Heart left ventricle (tissue), 16 donors: ENCODE data around the gene AFF3. TPM values are rescaled to one million over a fixed set of nuclear protein-coding genes. Genes with fewer than 3 reads are reported as not detected.
A peak's percentile ranks its signal among the peaks of the same experiment; 100 is the strongest.
"Not testable (repeated sequence)": the region's sequence is repeated elsewhere in the genome, so short reads cannot be mapped to it uniquely, and the experiment has no call there.

Source experiments
- ATAC-seq, 4 donors: fragments of 200-7000 bp; cut with Tn5 transposase; one replicate each; pipeline ENCODE4 v1.9.1; 2020 to 2022; ENCODE audit warnings: moderate library complexity in 4 of 4, mild to moderate bottlenecking in 3 of 4, moderate number of reproducible peaks in 1 of 4
- DNase-seq, 5 donors: peaks; one replicate each; pipeline ENCODE4 v3.0.0-alpha.2; 2020
- H3K27ac ChIP-seq, 12 donors: fragments of 200-600 bp; sonication (generic) in 4 of 12; one replicate each; pipeline versions ENCODE4 v1.5.0 to v1.8.0; 2016 to 2022; ENCODE audit warnings: mild to moderate bottlenecking in 2 of 12
- H3K27me3 ChIP-seq, 9 donors: fragments of 200-600 bp; sonication (generic) in 2 of 9; one replicate each; pipeline versions ENCODE4 v1.5.1 to v1.8.0; 2016 to 2022; ENCODE audit warnings: mild to moderate bottlenecking in 3 of 9
- H3K36me3 ChIP-seq, 9 donors: fragments of 200-600 bp; sonication (generic) in 2 of 9; one replicate each; pipeline versions ENCODE4 v1.5.0 to v1.8.0; 2018 to 2022; ENCODE audit warnings: mild to moderate bottlenecking in 2 of 9
- H3K4me1 ChIP-seq, 12 donors: fragments of 200-600 bp; sonication (generic) in 4 of 12; one replicate each; pipeline versions ENCODE4 v1.5.0 to v1.8.0; 2016 to 2022; ENCODE audit warnings: mild to moderate bottlenecking in 3 of 12
- H3K4me3 ChIP-seq, 12 donors: fragments of 200-600 bp; sonication (generic) in 4 of 12; one replicate each; pipeline versions ENCODE4 v1.5.0 to v1.8.0; 2017 to 2022; ENCODE audit warnings: mild to moderate bottlenecking in 9 of 12, moderate library complexity in 4 of 12
- H3K9me3 ChIP-seq, 12 donors: fragments of 200-600 bp; sonication (generic) in 4 of 12; one replicate each; pipeline versions ENCODE4 v1.5.0 to v1.8.0; 2016 to 2022; ENCODE audit warnings: mild to moderate bottlenecking in 1 of 12
- POLR2A ChIP-seq, 2 donors: fragments of 450-650 bp; IDR thresholded peaks; one replicate each; pipeline ENCODE4 v1.6.1; 2017; ENCODE audit warnings: antibody characterized with exemption in 2 of 2, mild to moderate bottlenecking in 2 of 2, moderate library complexity in 2 of 2
- WGBS, 4 donors: extraction: QIAGEN DNeasy Blood & Tissue Kit in 2 of 4; methylation state at CpG; one replicate each; pipeline versions ENCODE4 v1.1.5 to v1.1.7; 2013 to 2018; 5-methylcytosine and 5-hydroxymethylcytosine counted together
- intact Hi-C, 10 donors: fragments of 100-400 bp; cut with DNase I; formaldehyde crosslinking; loops; one replicate each; pipeline versions ENCODE4 v1.11.1 to v1.14.2; 2022
- polyA plus RNA-seq, 2 donors: library from polyadenylated mRNA; stranded (reverse); fragments of 200-250 nt; gene quantifications; one replicate each; pipeline ENCODE4 v1.2.3, GENCODE V29; 2013
- total RNA-seq, 9 donors: library from RNA; depleted of rRNA in 2 of 9; stranded (reverse); fragments of >200 nt in 2 of 9; fragmentation: NEBNext Ultra II Directional in 3 of 9; extraction: Animal tissue kit (Norgen Biotek cat#: 25700) in 3 of 9; gene quantifications; one replicate each; pipeline versions ENCODE4 v1.1.0 to v1.2.4, GENCODE V29; 2016 to 2023
- TF ChIP-seq, protein P1 (sequence below), 12 donors: fragments of 200-600 bp; sonication (generic) in 4 of 12; IDR thresholded peaks; one replicate each; pipeline versions ENCODE4 v1.5.0 to v1.8.0; 2018 to 2022; ENCODE audit warnings: antibody characterized with exemption in 12 of 12, mild to moderate bottlenecking in 5 of 12
- donor health status: ischemic (EF 13 %, LVEDD 7.1; RV severe dilation, severe dysfunction).
- donor health status: healthy with polysubstance abuse.
- donor health status: DM: no; HTN: yes; CAD: no.
- donor health status: DM: no; HTN: no; CAD: no.
- donor health status: ischemic (EF 25% LVEDD 6.9; RV normal size, moderate dysfunction).
- donor health status: ischemic (EF 25% LVEDD 5.7; RV mildly dilated, moderate dysfunction).
- donor health status: healthy.
- donor health status: DM: yes; HTN: yes; CAD: no.
- donor health status: ischemic (EF 35%, LVEDD 5.7; RV mildly dilated, moderate dysfunction).
- donor health status: nonischemic (EF 11% LVEDD 7.7; RV severe dilation, severe dysfunction).
- donor health status: DM: yes; HTN: yes; CAD: no.
- donor health status: PGD.
- donor health status: ischemic (EF 29% LVEDD 5.4; RV normal size, mild dysfunction).
- donor health status: nonischemic (EF 23%, LVEDD 6.1; RV moderate dilation, normal function).

Gene AFF3
- total and polyA plus RNA-seq, 11 donors = 1.3 to 15.5 (median 4.7) TPM

DNA sequence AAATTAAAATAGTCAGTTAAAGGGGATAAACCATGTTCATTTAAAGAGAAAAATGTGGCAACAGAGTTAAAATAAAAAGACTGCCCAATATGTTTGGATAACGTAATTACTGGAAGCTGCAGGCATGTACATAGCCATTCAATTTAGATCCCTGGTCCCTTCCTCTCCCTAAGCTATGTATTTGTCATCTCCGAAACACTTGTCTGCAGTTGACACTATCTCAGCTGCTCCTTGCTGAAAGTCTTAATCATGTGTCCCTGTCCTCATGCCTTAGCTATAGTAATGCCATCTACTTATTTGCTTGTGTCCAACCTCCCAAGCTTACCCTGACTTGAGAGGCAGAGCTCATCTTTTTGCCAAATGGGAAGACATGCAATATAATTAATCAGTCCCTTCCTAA lies 478.7 kb downstream of the AFF3 start:
- no peak for ATAC-seq
- 69 to 88% (median 78%) methylated on average over 2 of the region's 2 CpGs for WGBS, 4 donors
- Histone ChIP-seq H3K4me3 (no peak overlapping the region), H3K4me1 (peaks cover 0 to 46% (median 21%) of the 10 kb centered on the region in 12 donors), H3K27me3 (no peaks in the 10 kb centered on the region), H3K36me3 (no peaks in the 10 kb centered on the region), H3K9me3 (peaks cover 0 to 6% (median 0%) of the 10 kb centered on the region in 12 donors), H3K27ac (peak overlapping the region in 7 of 12 donors; percentile 40 to 79 (median 49))
- DNase-seq = no peak
- intact Hi-C loops = loop anchor here in 1 of 10 donors (5.0 kb wide), 1 partner anchor 44 kb away; no protein-coding TSS in a partner anchor
- TF ChIP-seq, protein P1, sequence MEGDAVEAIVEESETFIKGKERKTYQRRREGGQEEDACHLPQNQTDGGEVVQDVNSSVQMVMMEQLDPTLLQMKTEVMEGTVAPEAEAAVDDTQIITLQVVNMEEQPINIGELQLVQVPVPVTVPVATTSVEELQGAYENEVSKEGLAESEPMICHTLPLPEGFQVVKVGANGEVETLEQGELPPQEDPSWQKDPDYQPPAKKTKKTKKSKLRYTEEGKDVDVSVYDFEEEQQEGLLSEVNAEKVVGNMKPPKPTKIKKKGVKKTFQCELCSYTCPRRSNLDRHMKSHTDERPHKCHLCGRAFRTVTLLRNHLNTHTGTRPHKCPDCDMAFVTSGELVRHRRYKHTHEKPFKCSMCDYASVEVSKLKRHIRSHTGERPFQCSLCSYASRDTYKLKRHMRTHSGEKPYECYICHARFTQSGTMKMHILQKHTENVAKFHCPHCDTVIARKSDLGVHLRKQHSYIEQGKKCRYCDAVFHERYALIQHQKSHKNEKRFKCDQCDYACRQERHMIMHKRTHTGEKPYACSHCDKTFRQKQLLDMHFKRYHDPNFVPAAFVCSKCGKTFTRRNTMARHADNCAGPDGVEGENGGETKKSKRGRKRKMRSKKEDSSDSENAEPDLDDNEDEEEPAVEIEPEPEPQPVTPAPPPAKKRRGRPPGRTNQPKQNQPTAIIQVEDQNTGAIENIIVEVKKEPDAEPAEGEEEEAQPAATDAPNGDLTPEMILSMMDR (IDR thresholded peaks at IDR 0.05) = no peak
- no peak for TF ChIP-seq POLR2A (IDR thresholded peaks at IDR 0.05)

DNA sequence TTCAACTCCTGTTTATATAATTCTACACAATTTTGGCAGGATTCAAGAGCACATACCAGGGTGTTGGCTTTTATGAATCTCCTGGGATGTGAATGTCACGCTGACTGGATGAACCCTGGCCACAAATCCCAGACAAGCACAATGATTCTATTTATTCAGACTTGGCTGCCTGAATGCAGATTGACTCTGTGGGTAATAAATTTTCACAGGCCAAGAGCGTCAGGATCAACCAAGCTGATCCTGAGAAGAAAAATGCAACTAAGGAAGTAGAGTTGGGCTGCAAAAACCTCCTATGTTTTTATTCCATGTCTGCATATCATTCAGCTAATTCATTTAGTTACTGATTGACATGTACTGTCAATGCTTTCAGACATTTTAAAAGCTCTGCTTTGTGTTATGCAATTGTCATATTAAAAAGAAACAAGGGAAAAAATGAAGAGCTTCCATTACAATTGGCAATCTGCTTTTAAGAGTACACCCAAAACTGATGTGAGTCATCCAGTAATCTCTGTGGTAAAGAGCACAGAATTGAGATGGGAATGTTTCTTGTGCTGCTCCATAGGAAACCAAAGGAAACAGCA lies 479.5 kb downstream of the AFF3 start:
- Histone ChIP-seq H3K36me3 (no peaks in the 10 kb centered on the region), H3K9me3 (no peaks in the 10 kb centered on the region), H3K4me1 (peaks cover 0 to 46% (median 22%) of the 10 kb centered on the region in 12 donors), H3K4me3 (no peak overlapping the region), H3K27ac (peak overlapping the region in 11 of 12 donors; percentile 33 to 79 (median 49)), H3K27me3 (no peaks in the 10 kb centered on the region)
- DNase-seq (peak in 3 of 5 donors; percentile 37 to 45 (median 43)), ATAC-seq (peak; percentile 68 to 87 (median 82))
- TF ChIP-seq, protein P1 (IDR thresholded peaks at IDR 0.05) = no peak
- no peak for TF ChIP-seq POLR2A (IDR thresholded peaks at IDR 0.05)
- WGBS, 4 donors = 6 to 16% (median 13%) methylated on average over 2 of the region's 2 CpGs
- intact Hi-C loops = loop anchor here in 1 of 10 donors (5.0 kb wide), 1 partner anchor 44 kb away; no protein-coding TSS in a partner anchor

DNA sequence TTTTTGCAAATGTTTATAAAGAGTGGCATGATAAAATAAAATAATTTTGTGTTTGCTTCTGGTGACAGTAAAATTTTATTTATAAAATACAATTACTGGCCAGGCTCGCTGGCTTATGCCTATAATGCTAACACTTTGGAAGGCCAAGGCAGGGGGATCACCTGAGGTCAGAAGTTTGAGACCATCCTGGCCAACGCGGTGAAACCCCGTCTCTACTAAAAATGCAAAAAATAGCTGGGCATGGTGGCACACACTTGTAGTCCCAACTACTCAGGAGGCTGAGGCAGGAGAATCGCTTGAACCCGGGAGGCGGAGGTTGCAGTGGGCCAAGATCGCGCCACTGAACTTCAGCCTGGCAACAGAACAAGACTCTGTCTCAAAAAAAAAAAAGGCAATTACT lies 480.6 kb downstream of the AFF3 start:
- H3K27ac ChIP-seq = peak overlapping the region in 7 of 12 donors; percentile 40 to 79 (median 60)
- 92 to 96% (median 93%) methylated on average over 9 of the region's 9 CpGs for WGBS, 4 donors

DNA sequence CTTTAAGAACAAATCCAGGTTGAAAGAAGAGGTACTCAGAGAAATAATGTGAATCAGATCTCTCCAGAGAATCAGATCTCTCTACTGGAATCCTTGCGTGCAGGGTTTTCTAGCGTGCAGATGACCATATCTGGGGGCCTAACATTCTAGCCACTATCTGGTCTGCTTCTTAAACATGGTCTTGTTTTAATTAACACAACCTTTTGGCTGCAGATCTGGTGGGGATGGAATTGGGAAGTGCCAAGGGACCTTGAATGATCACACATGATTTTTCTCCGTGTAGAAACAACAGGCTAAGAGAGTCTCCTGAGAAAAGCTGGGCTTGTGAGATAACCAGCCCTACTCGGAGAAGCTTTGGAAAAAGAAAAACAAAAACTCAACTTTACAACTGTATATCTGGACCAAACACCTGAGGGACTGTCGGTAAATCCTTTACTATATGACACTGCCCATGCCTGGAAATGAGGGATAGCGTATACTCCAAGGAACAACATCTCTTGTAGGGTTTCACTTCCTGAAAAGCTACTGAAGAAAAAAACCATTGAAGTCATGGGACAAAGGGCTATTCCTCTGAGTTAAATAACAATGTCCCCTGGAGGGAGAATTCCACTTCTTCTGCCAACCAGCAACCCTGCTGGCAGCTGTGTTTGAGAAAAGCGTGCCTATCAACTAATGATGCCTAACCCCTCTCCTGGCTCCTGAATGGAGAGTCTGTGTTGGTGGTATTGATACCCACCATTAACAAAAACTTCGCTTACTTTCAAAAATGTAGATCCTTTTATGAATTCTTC lies 481.6 kb downstream of the AFF3 start:
- Histone ChIP-seq H3K4me1 (peaks cover 0 to 58% (median 31%) of the 10 kb centered on the region in 12 donors), H3K9me3 (no peaks in the 10 kb centered on the region), H3K36me3 (no peaks in the 10 kb centered on the region), H3K4me3 (no peak overlapping the region), H3K27me3 (no peaks in the 10 kb centered on the region), H3K27ac (peak overlapping the region in 11 of 12 donors; percentile 12 to 79 (median 42))
- peak in 1 of 5 donors; percentile 43 for DNase-seq
- no peak for TF ChIP-seq POLR2A (IDR thresholded peaks at IDR 0.05)
- TF ChIP-seq, protein P1 (IDR thresholded peaks at IDR 0.05) = no peak
- peak in 1 of 4 donors; percentile 14 for ATAC-seq
- intact Hi-C loops = loop anchor here in 1 of 10 donors (5.0 kb wide), 1 partner anchor 46 kb away; no protein-coding TSS in a partner anchor
- WGBS, 4 donors = 60 to 71% (median 67%) methylated on average over 8 of the region's 8 CpGs

More for the DNA sequence above, 480.6 kb downstream of the AFF3 start:
- H3K4me3 ChIP-seq, H3K36me3 ChIP-seq, DNase-seq, H3K9me3 ChIP-seq, H3K27me3 ChIP-seq, ATAC-seq: not testable (repeated sequence)
- H3K4me1 ChIP-seq = peaks cover 0 to 53% (median 30%) of the 10 kb centered on the region in 12 donors
- intact Hi-C loops = loop anchor here in 1 of 10 donors (5.0 kb wide), 1 partner anchor 46 kb away; no protein-coding TSS in a partner anchor
